Smooth muscle cell (in vitro differentiated cells): ENCODE measurements around the gene CD44. TPM values are rescaled to one million over a fixed set of nuclear protein-coding genes. Genes with fewer than 3 reads are reported as not detected.

Experiments
- DNase-seq: peaks from one replicate; lab custom pipeline; 2025; ENCODE audit not compliant: unreplicated experiment; lab: John Stamatoyannopoulos, UW
- H2AFZ ChIP-seq: fragments of 200-600 bp; sonication (generic); 2 replicates; pipeline ENCODE4 v1.6.0; 2016; ENCODE audit warnings: antibody characterized with exemption, low read depth, mild to moderate bottlenecking
- H3F3A ChIP-seq: fragments of 200-600 bp; sonication (generic); 2 replicates; pipeline ENCODE4 v1.6.0; 2017; ENCODE audit warnings: antibody characterized with exemption, low read depth
- H3K27ac ChIP-seq: fragments of 200-600 bp; sonication (generic); 2 replicates; pipeline ENCODE4 v1.5.1; 2016; ENCODE audit warnings: low read depth, mild to moderate bottlenecking
- H3K27me3 ChIP-seq: fragments of 200-600 bp; sonication (generic); 2 replicates; pipeline ENCODE4 v1.6.1; 2016; ENCODE audit warnings: low read depth, mild to moderate bottlenecking
- H3K36me3 ChIP-seq: fragments of 200-600 bp; sonication (generic); 2 replicates; pipeline ENCODE4 v1.5.1; 2016; ENCODE audit warnings: low read depth
- H3K4me1 ChIP-seq: fragments of 200-600 bp; sonication (generic); 2 replicates; pipeline ENCODE4 v1.5.1; 2016; ENCODE audit warnings: low read depth
- H3K4me2 ChIP-seq: fragments of 200-600 bp; sonication (generic); 2 replicates; pipeline ENCODE4 v1.6.0; 2016; ENCODE audit warnings: mild to moderate bottlenecking
- H3K4me3 ChIP-seq: fragments of 200-600 bp; sonication (generic); 2 replicates; pipeline ENCODE4 v1.5.1; 2016; ENCODE audit warnings: mild to moderate bottlenecking
- H3K79me2 ChIP-seq: fragments of 200-600 bp; sonication (generic); 2 replicates; pipeline ENCODE4 v1.6.0; 2016; ENCODE audit warnings: low read depth, mild to moderate bottlenecking
- H3K9ac ChIP-seq: fragments of 200-600 bp; sonication (generic); 2 replicates; pipeline ENCODE4 v1.6.0; 2016; ENCODE audit warnings: low read depth
- H3K9me3 ChIP-seq: fragments of 200-600 bp; sonication (generic); replicated peaks from 2 replicates; pipeline ENCODE4 v1.5.1; 2016; ENCODE audit warnings: low read depth
- H4K20me1 ChIP-seq: fragments of 200-600 bp; sonication (generic); 2 replicates; pipeline ENCODE4 v1.6.0; 2016; ENCODE audit warnings: low read depth
- CTCF ChIP-seq: fragments of 200-600 bp; sonication (generic); IDR thresholded peaks from 2 replicates; pipeline ENCODE4 v1.5.1; 2017; ENCODE audit warnings: borderline replicate concordance, mild to moderate bottlenecking, antibody characterized with exemption; ENCODE audit not compliant: insufficient read depth, poor library complexity, severe bottlenecking
- WGBS: methylation state at CpG from one replicate; pipeline ENCODE4 v1.1.7; 2016; ENCODE audit warnings: low lambda C conversion rate; 5-methylcytosine and 5-hydroxymethylcytosine counted together
- polyA plus RNA-seq: library from polyadenylated mRNA; unstranded; fragments of >200 nt; fragmentation: Nextera tagmentation; extraction: Ambion mirVana; gene quantifications from 2 replicates; pipeline ENCODE4 v1.2.1, GENCODE V29; 2016
- total RNA-seq: library from RNA; depleted of rRNA; stranded (reverse); fragments of >200 nt; gene quantifications from 2 replicates; pipeline ENCODE4 v1.2.3, GENCODE V29; 2014

CD44 gene
- total and polyA plus RNA-seq, 2 experiments from 2014 or later: 116 to 248 TPM

GRCh38 chr11:35274909-35275785, 136.2 kb downstream of the CD44 start:
- H3K4me2 ChIP-seq: no peak overlapping the region
- H3K4me3 ChIP-seq: no peak overlapping the region
- H4K20me1 ChIP-seq: no peaks in the 10 kb centered on the region
- no peaks in the 10 kb centered on the region for H3K36me3 ChIP-seq
- no peaks in the 10 kb centered on the region for H3K9me3 ChIP-seq
- H2AFZ ChIP-seq: no peak overlapping the region
- H3F3A ChIP-seq: no peaks in the 10 kb centered on the region
- no peaks in the 10 kb centered on the region for H3K4me1 ChIP-seq
- H3K27me3 ChIP-seq: no peaks in the 10 kb centered on the region
- no peak for DNase-seq
- H3K27ac ChIP-seq: no peak overlapping the region
- H3K9ac ChIP-seq: no peak overlapping the region
- WGBS: 49% methylated on average over 6 of the region's 6 CpGs
- TF ChIP-seq CTCF: no peak
- H3K79me2 ChIP-seq: no peaks in the 10 kb centered on the region

GRCh38 chr11:35275786-35276170, 136.8 kb downstream of the CD44 start:
- H3K4me2 ChIP-seq: no peak overlapping the region
- no peaks in the 10 kb centered on the region for H3K9me3 ChIP-seq
- H2AFZ ChIP-seq: no peak overlapping the region
- H3K79me2 ChIP-seq: no peaks in the 10 kb centered on the region
- H3F3A ChIP-seq: no peaks in the 10 kb centered on the region
- no peaks in the 10 kb centered on the region for H3K36me3 ChIP-seq
- no peak overlapping the region for H3K4me3 ChIP-seq
- 48% methylated on average over 1 of the region's 1 CpG for WGBS
- no peak for DNase-seq
- TF ChIP-seq CTCF: no peak
- H3K27ac ChIP-seq: peak overlapping the region; percentile 6
- no peaks in the 10 kb centered on the region for H3K27me3 ChIP-seq
- no peak overlapping the region for H3K9ac ChIP-seq
- no peaks in the 10 kb centered on the region for H4K20me1 ChIP-seq
- H3K4me1 ChIP-seq: no peaks in the 10 kb centered on the region

- no peak for TF ChIP-seq CTCF
- Histone ChIP-seq H3K4me1 (no peaks in the 10 kb centered on the region), H4K20me1 (no peaks in the 10 kb centered on the region), H3K79me2 (no peaks in the 10 kb centered on the region), H3K27ac (peak overlapping the region; percentile 6), H3K36me3 (no peaks in the 10 kb centered on the region), H3K4me3 (no peak overlapping the region), H3K9me3 (no peaks in the 10 kb centered on the region), H3F3A (no peaks in the 10 kb centered on the region), H2AFZ (no peak overlapping the region), H3K9ac (no peak overlapping the region), H3K27me3 (no peaks in the 10 kb centered on the region), H3K4me2 (no peak overlapping the region)
- WGBS: 98% methylated on average over 2 of the region's 2 CpGs
- no peak for DNase-seq
Measured at GRCh38 chr11:35276396-35277145, 137.6 kb downstream of the CD44 start.
